Fibroblast of mammary gland (primary cell): ENCODE data around the gene GPR17.

ENCODE experiments used
- DNase-seq: peaks from one replicate; pipeline ENCODE4 v3.0.0-alpha.2; 2010; ENCODE audit warnings: low read depth
- H3K4me3 ChIP-seq: 2 replicates; pipeline ENCODE4 v1.5.1; 2011; ENCODE audit warnings: low read depth, mild to moderate bottlenecking, low read length, moderate library complexity; ENCODE audit not compliant: control insufficient read depth
- CTCF ChIP-seq: conservative IDR thresholded peaks from 2 replicates; pipeline ENCODE4 v1.5.1; 2011; ENCODE audit warnings: low read depth, low read length, inconsistent platforms; ENCODE audit not compliant: control insufficient read depth, insufficient read depth

GPR17 gene

DNA sequence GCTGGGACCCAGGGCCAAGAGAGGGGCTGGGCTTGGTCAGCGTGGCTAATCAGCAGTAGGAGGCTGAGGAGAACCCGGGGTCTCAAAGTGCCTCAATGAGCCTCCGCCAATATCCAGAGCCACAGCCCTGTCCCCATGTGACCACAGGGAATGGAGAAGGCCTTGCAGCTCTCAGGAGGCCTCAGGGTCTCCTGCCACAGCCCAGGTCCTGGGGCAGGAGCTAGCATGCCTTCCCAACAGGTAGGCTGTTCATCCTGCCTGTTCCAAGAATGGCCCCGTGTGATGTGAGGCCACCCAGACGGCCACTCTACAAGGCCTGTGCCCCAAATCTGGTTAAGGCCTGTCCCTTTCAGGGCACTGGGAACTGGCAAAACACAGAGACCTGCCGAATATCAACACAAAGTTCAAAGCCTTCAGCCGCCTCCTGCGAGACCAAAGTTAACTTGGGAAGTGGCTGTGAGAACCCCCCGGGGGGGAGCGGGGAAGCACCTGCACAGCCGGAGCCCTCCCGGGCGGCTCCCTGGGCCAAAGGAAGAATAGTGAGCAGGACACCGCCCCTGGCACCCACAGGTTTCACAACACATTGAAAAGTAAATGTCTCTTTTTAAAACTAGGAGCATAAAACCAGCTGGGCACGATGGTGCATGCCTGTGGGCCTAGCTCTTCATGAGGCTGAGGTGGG, 33.9 kb downstream of the GPR17 start:
- H3K4me3 ChIP-seq = no peak overlapping the region
- no peak for DNase-seq
- no peak for TF ChIP-seq CTCF

DNA sequence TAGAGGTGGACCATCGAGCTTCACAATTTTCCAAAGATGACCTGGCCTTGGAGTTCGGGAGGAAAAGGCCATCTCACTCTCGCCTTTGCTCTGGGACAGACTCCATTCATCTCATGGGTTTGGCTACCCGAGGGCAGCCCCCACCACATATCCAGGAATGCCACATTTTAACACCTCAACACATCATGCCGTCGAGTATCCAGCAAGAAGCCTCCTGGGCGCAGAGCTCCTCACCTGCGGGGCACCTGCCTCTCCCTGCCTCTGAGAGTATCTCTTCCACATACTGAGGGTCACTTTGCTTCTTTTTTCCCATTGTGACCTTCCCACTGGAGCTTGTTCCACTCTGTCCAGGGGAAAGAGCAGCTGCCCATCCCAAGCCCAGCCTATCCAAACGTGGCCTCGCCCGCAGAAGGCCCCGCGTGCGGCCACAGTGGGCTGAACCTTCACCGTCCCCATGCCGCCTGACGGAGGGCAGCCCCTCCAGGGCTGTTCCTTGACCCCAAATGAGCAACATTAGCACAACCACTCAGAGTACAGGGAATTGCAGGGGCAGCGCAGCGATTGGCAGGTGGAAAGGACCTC, 34.8 kb downstream of the GPR17 start:
- DNase-seq = no peak
- H3K4me3 ChIP-seq = no peak overlapping the region
- TF ChIP-seq CTCF = no peak

- DNase-seq = no peak
- no peak for TF ChIP-seq CTCF
- no peak overlapping the region for H3K4me3 ChIP-seq
These were observed 35.4 kb downstream of the GPR17 start for GRCh38 chr2:127681288-127681804.

GRCh38 chr2:127681976-127682857, 36.3 kb downstream of the GPR17 start:
- TF ChIP-seq CTCF = no peak
- no peak for DNase-seq
- H3K4me3 ChIP-seq = no peak overlapping the region

DNA sequence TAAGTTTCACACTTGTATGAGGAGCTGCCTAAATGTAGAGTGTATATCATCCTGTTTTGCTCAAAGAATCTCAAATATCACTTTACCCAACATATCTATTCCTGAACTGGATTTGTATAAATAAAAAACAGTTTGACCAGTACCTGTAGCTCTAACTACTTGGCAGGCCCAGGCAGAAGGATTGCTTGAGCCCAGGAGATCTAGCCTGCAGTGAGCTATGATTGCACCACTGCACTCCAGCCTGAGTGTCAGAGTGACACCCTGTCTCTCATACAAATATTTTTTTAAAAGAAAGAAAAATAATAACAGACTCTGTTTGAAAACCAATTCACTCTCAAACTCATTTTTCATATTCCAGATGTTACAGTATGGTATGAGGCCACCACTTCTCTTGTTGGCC, 37.1 kb downstream of the GPR17 start:
- H3K4me3 ChIP-seq = no peak overlapping the region
- DNase-seq = no peak
- no peak for TF ChIP-seq CTCF

DNA sequence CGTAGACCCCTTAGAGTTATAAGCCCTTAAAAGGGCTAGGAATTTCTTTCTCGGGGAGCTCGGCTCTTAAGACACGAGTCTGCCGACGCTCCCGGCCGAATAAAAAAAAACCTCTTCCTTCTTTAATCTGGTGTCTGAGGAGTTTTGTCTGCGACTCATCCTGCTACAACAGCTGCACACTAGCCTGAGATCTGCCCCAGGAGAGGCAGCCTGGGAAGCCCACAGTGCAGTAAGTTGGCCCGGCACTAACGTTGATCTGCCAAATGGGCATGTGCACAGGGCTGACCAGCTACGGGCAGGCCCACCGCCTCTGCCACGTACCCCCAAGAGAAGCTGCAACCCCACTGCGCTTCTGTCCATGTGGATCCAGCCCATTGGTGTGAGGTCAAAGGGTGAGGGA, 37.8 kb downstream of the GPR17 start:
- no peak for TF ChIP-seq CTCF
- DNase-seq = no peak

More for the DNA sequence above, 37.8 kb downstream of the GPR17 start:
- no peak overlapping the region for H3K4me3 ChIP-seq
